Transverse colon (tissue), 4 donors: ENCODE measurements around the gene GRIN2A. TPM values are rescaled to one million over a fixed set of nuclear protein-coding genes. Genes with fewer than 3 reads are reported as not detected.

Experiments
- DNase-seq: peaks from one replicate; pipeline ENCODE4 v3.0.0-alpha.2; 2019
- H3K27ac ChIP-seq, 4 donors: fragments of 200-600 bp; sonication (generic); 2 replicates each; pipeline ENCODE4 v1.5.1; 2016 to 2018; ENCODE audit warnings: inconsistent platforms in 4 of 4
- H3K27me3 ChIP-seq: fragments of 200-600 bp; sonication (generic); 2 replicates; pipeline ENCODE4 v1.5.1; 2017; ENCODE audit warnings: inconsistent platforms
- H3K36me3 ChIP-seq, 4 donors: fragments of 200-600 bp; sonication (generic); 2 replicates each; pipeline ENCODE4 v1.5.1; 2017 to 2019; ENCODE audit warnings: inconsistent platforms in 4 of 4
- H3K4me1 ChIP-seq, 4 donors: fragments of 200-600 bp; sonication (generic); 2 replicates each; pipeline ENCODE4 v1.5.1; 2017 to 2020; ENCODE audit warnings: inconsistent platforms in 4 of 4
- H3K4me3 ChIP-seq, 4 donors: fragments of 200-600 bp; sonication (generic); 1 replicate in 1 of 4; 2 replicates in 3 of 4; pipeline versions ENCODE4 v1.5.1 to v1.6.1; 2017 to 2019; ENCODE audit warnings: inconsistent platforms in 4 of 4
- H3K9me3 ChIP-seq, 2 donors: fragments of 200-600 bp; sonication (generic); 2 replicates each; pipeline ENCODE4 v1.5.1; 2017 to 2019; ENCODE audit warnings: inconsistent platforms in 2 of 2
- CTCF ChIP-seq, 5 experiments: fragments of 200-600 bp in 3 of 5; fragments of 450-650 bp in 2 of 5; sonication (generic) in 3 of 5; IDR thresholded peaks; 1 replicate in 2 of 5; 2 replicates in 3 of 5; pipeline ENCODE4 v1.5.1; 2016 to 2017; ENCODE audit warnings: antibody characterized with exemption in 5 of 5, inconsistent platforms in 3 of 5, mild to moderate bottlenecking in 2 of 5, moderate library complexity in 1 of 5
- EP300 ChIP-seq: sonication (generic); formaldehyde crosslinking; IDR thresholded peaks from one replicate; pipeline ENCODE4 v1.6.1; 2017; ENCODE audit warnings: antibody characterized with exemption, low read depth
- POLR2A ChIP-seq: fragments of 450-650 bp; IDR thresholded peaks from one replicate; pipeline ENCODE4 v1.6.1; 2016; ENCODE audit warnings: antibody characterized with exemption, mild to moderate bottlenecking, moderate library complexity
- POLR2AphosphoS5 ChIP-seq, 3 donors: sonication (generic); formaldehyde crosslinking; IDR thresholded peaks; one replicate each; pipeline ENCODE4 v1.6.1; 2016; ENCODE audit warnings: antibody characterized with exemption in 3 of 3
- WGBS, 2 donors: methylation state at CpG; one replicate each; pipeline ENCODE4 v1.1.5; 2018; ENCODE audit warnings: low coverage in 1 of 2; 5-methylcytosine and 5-hydroxymethylcytosine counted together
- in situ Hi-C, 4 donors: fragments of 200-750 bp; cut with MboI; loops; one replicate each; pipeline versions ENCODE4 v1.15.0 to v1.15.1; 2017; ENCODE audit warnings: low sequenced_read_pairs in 3 of 4, low pct_ligation_motif_present in 1 of 4, low pct_unique_long_range_greater_than_20kb in 1 of 4
- intact Hi-C: fragments of 100-400 bp; cut with DNase I; formaldehyde crosslinking; loops from one replicate; pipeline ENCODE4 v1.15.1; 2023; ENCODE audit warnings: low total_unique reads
- total RNA-seq, 4 donors: library from RNA; depleted of rRNA; stranded (reverse); fragments of >200 nt; gene quantifications; one replicate each; pipeline ENCODE4 v1.1.0, GENCODE V29; 2016

GRIN2A gene
- total RNA-seq, 4 donors from 2014 or later: 0.14 to 0.37 (median 0.18) TPM

- Histone ChIP-seq H3K4me1 (no peaks in the 10 kb centered on the region), H3K4me3 (no peak overlapping the region), H3K27ac (no peak overlapping the region), H3K9me3 (no peaks in the 10 kb centered on the region), H3K36me3 (no peaks in the 10 kb centered on the region), H3K27me3 (no peaks in the 10 kb centered on the region)
- intact Hi-C loops (no loop called here), in situ Hi-C loops (no loop called here)
- WGBS, 2 donors: 72 to 83% methylated on average over 3 of the region's 3 CpGs
- DNase-seq: no peak
- TF ChIP-seq POLR2A (no peak), POLR2AphosphoS5 (IDR thresholded peaks at IDR 0.05) (no peak), EP300 (no peak)
Measured at GRCh38 chr16:9965079-9965478, 217.1 kb downstream of the GRIN2A start.

- Histone ChIP-seq H3K27ac (no peak overlapping the region), H3K4me1 (no peaks in the 10 kb centered on the region), H3K4me3 (no peak overlapping the region), H3K9me3 (no peaks in the 10 kb centered on the region), H3K27me3 (no peaks in the 10 kb centered on the region), H3K36me3 (no peaks in the 10 kb centered on the region)
- TF ChIP-seq EP300 (no peak), CTCF (IDR thresholded peaks at IDR 0.05) (no peak), POLR2A (no peak)
- in situ Hi-C loops (no loop called here), intact Hi-C loops (no loop called here)
- DNase-seq: no peak
- 88 to 92% methylated on average over 5 to 6 of the region's 6 CpGs for WGBS, 2 donors
Measured at GRCh38 chr16:9964426-9964825, 217.8 kb downstream of the GRIN2A start.

GRCh38 chr16:9957433-9957832, 224.8 kb downstream of the GRIN2A start:
- WGBS, 2 donors: 70 to 82% methylated on average over 5 of the region's 5 CpGs

GRCh38 chr16:9957002-9957401, 225.2 kb downstream of the GRIN2A start:
- H3K27me3 ChIP-seq: no peaks in the 10 kb centered on the region
- TF ChIP-seq POLR2A (no peak), EP300 (no peak), CTCF (IDR thresholded peaks at IDR 0.05) (no peak), POLR2AphosphoS5 (IDR thresholded peaks at IDR 0.05) (no peak)
- no peaks in the 10 kb centered on the region for H3K4me1 ChIP-seq
- no peak for DNase-seq
- intact Hi-C loops: no loop called here
- no peak overlapping the region for H3K27ac ChIP-seq
- in situ Hi-C loops: no loop called here
- H3K4me3 ChIP-seq: no peak overlapping the region
- no peaks in the 10 kb centered on the region for H3K9me3 ChIP-seq
- H3K36me3 ChIP-seq: no peaks in the 10 kb centered on the region

More at GRCh38 chr16:9957433-9957832, 224.8 kb downstream of the GRIN2A start:
- intact Hi-C loops: no loop called here
- in situ Hi-C loops: no loop called here
- Histone ChIP-seq H3K4me1 (no peaks in the 10 kb centered on the region), H3K4me3 (no peak overlapping the region), H3K9me3 (no peaks in the 10 kb centered on the region), H3K36me3 (no peaks in the 10 kb centered on the region), H3K27ac (no peak overlapping the region), H3K27me3 (no peaks in the 10 kb centered on the region)
- no peak for DNase-seq
- TF ChIP-seq EP300: no peak
- TF ChIP-seq POLR2A: no peak
- no peak for TF ChIP-seq CTCF (IDR thresholded peaks at IDR 0.05)
- TF ChIP-seq POLR2AphosphoS5 (IDR thresholded peaks at IDR 0.05): no peak

- no peak overlapping the region for H3K4me3 ChIP-seq
- 64 to 83% methylated on average over 1 to 6 of the region's 6 CpGs for WGBS, 2 donors
- H3K36me3 ChIP-seq: no peaks in the 10 kb centered on the region
- H3K9me3 ChIP-seq: no peaks in the 10 kb centered on the region
- DNase-seq: no peak
- H3K4me1 ChIP-seq: no peaks in the 10 kb centered on the region
- H3K27ac ChIP-seq: no peak overlapping the region
- intact Hi-C loops: no loop called here
- TF ChIP-seq POLR2AphosphoS5 (IDR thresholded peaks at IDR 0.05): no peak
- no peak for TF ChIP-seq CTCF (IDR thresholded peaks at IDR 0.05)
- TF ChIP-seq POLR2A: no peak
- TF ChIP-seq EP300: no peak
- no peaks in the 10 kb centered on the region for H3K27me3 ChIP-seq
- in situ Hi-C loops: no loop called here
Measured at GRCh38 chr16:9955677-9956076, 226.6 kb downstream of the GRIN2A start.
